IPS-20b (cell line): ENCODE results near the gene TDRD15.
"Not testable (repeated sequence)": the region's sequence is repeated elsewhere in the genome, so short reads cannot be mapped to it uniquely, and the experiment has no call there.

Experiments used
- H3K27ac ChIP-seq: one replicate; pipeline ENCODE4 v1.5.1; 2013; ENCODE audit warnings: low read length
- H3K27me3 ChIP-seq: 2 replicates; pipeline ENCODE4 v1.6.1; 2013; ENCODE audit warnings: mild to moderate bottlenecking, low read length, inconsistent platforms; ENCODE audit not compliant: insufficient read depth
- H3K36me3 ChIP-seq: 2 replicates; pipeline ENCODE4 v1.6.1; 2013; ENCODE audit warnings: low read depth, mild to moderate bottlenecking, inconsistent platforms, low read length, moderate library complexity; ENCODE audit not compliant: insufficient read depth
- H3K4me1 ChIP-seq: 2 replicates; pipeline ENCODE4 v1.6.1; 2013; ENCODE audit warnings: mild to moderate bottlenecking, control low read depth, inconsistent platforms, low read length, moderate library complexity; ENCODE audit not compliant: insufficient read depth
- H3K4me3 ChIP-seq: 2 replicates; pipeline ENCODE4 v1.5.1; 2013; ENCODE audit warnings: mild to moderate bottlenecking, low read length, inconsistent platforms
- H3K9ac ChIP-seq: 2 replicates; pipeline ENCODE4 v1.6.1; 2013; ENCODE audit warnings: low read depth, mild to moderate bottlenecking, inconsistent platforms, low read length, moderate library complexity
- H3K9me3 ChIP-seq: 2 replicates; pipeline ENCODE4 v1.6.1; 2013; ENCODE audit warnings: mild to moderate bottlenecking, low read depth, low read length, inconsistent platforms; ENCODE audit not compliant: insufficient read depth

Gene TDRD15

DNA sequence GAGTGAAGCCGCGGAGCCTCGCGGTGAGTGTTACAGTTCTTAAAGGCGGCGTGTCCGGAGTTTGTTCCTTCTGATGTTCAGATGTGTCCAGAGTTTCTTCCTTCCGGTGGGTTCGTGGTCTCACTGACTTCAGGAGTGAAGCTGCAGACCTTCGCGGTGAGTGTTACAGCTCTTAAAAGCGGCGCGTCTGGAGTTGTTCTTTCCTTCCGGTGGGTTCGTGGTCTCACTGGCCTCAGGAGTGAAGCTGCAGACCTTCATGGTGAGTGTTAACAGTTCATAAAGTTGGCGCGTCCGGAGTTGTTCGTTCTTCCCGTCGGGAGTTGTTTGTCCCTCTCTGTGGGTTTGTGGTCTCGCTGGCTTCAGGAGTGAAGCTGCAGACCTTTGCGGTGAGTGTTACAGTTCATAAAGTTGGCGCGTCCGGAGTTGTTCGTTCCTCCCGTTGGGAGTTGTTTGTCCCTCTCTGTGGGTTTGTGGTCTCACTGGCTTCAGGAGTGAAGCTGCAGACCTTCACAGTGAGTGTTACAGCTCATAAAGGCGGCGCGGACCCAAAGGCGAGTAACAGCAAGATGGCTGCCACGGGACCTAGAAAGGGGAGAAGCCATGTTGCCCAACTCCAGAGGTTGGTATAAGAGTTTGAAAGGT lies 22.1 kb upstream of the TDRD15 start:
- H3K9ac ChIP-seq, H3K4me3 ChIP-seq: not testable (repeated sequence)

GRCh38 chr2:21102356-21102755 lies 21.4 kb upstream of the TDRD15 start:
- H3K9me3 ChIP-seq: no peaks in the 10 kb centered on the region
- H3K27ac ChIP-seq: no peak overlapping the region
- H3K4me3 ChIP-seq: no peak overlapping the region
- no peak overlapping the region for H3K9ac ChIP-seq
- peaks cover 13% of the 10 kb centered on the region; the same call in 1 of the 2 replicates for H3K4me1 ChIP-seq
- no peaks in the 10 kb centered on the region for H3K27me3 ChIP-seq
- H3K36me3 ChIP-seq: no peaks in the 10 kb centered on the region

More for the DNA sequence above, 22.1 kb upstream of the TDRD15 start:
- H3K36me3 ChIP-seq, H3K9me3 ChIP-seq, H3K27me3 ChIP-seq, H3K27ac ChIP-seq: not testable (repeated sequence)
- peaks cover 13% of the 10 kb centered on the region; the same call in 1 of the 2 replicates for H3K4me1 ChIP-seq

DNA sequence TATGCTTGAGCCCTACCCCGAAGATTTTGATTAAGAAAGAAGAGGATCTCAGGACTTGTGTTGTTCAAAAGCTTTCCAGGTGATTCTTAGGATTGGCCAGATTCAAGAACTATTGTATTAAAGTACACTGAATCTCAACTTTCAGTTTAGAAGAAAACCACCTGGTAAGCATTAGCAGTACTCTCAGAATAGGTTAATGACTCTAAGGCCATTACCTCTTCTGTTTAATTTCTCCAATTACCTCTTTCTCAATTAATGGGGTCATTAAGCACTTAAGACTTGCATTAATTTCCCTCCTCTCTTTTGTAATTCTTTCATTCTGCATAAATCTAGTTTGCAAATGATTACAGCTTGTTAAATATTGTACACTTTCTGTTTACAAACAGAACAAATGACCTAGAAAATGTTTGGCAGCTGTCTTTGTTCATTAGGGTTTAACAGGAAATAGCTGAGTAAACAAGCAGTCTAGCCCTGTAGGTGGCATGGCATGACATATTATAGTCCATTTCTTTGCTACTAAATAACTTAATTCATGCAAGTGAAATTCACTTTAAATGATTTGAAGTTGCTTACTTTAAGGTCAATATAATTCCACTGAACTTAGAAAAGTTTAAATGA lies 20.4 kb upstream of the TDRD15 start:
- Histone ChIP-seq H3K4me3 (no peak overlapping the region), H3K9me3 (no peaks in the 10 kb centered on the region), H3K9ac (no peak overlapping the region), H3K36me3 (no peaks in the 10 kb centered on the region), H3K27ac (no peak overlapping the region), H3K4me1 (peaks cover 13% of the 10 kb centered on the region; the same call in 1 of the 2 replicates), H3K27me3 (no peaks in the 10 kb centered on the region)

- Histone ChIP-seq H3K9ac (no peak overlapping the region), H3K9me3 (no peaks in the 10 kb centered on the region), H3K27ac (no peak overlapping the region), H3K36me3 (no peaks in the 10 kb centered on the region), H3K4me1 (peaks cover 13% of the 10 kb centered on the region; the same call in 1 of the 2 replicates), H3K27me3 (no peaks in the 10 kb centered on the region), H3K4me3 (no peak overlapping the region)
Observed at GRCh38 chr2:21104030-21104660, 19.6 kb upstream of the TDRD15 start.

DNA sequence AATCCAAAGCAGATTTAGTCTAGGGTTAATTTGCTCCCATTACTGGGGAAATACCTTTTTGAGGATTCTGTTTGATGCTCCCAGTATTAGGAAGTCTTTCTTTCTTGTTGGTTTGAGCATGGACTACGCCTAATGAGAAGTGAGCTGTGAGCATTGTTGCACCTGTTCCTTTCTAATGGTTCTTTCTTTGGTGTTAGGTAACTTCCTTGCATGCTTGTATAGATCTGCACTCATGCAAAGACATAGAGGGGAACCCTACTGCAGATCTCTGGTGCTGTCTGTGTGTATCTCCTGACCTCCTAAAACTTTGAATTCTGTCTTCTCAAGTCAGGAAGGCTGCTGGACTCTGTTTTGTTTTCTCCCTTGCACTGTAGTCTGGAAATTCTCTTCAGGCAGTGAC lies 12.8 kb upstream of the TDRD15 start:
- Histone ChIP-seq H3K36me3 (no peaks in the 10 kb centered on the region), H3K4me3 (no peak overlapping the region), H3K27ac (no peak overlapping the region), H3K9me3 (no peaks in the 10 kb centered on the region; the same call in 1 of the 2 replicates), H3K9ac (no peak overlapping the region), H3K4me1 (no peaks in the 10 kb centered on the region), H3K27me3 (no peaks in the 10 kb centered on the region)

- H3K27me3 ChIP-seq: no peaks in the 10 kb centered on the region
- no peaks in the 10 kb centered on the region for H3K4me1 ChIP-seq
- H3K9ac ChIP-seq: no peak overlapping the region
- no peaks in the 10 kb centered on the region for H3K9me3 ChIP-seq
- H3K4me3 ChIP-seq: no peak overlapping the region
- H3K27ac ChIP-seq: no peak overlapping the region
- H3K36me3 ChIP-seq: no peaks in the 10 kb centered on the region
Observed at GRCh38 chr2:21117688-21118087, 6.1 kb upstream of the TDRD15 start.

GRCh38 chr2:21118302-21118920 lies 5.4 kb upstream of the TDRD15 start:
- H3K4me1 ChIP-seq: no peaks in the 10 kb centered on the region

DNA sequence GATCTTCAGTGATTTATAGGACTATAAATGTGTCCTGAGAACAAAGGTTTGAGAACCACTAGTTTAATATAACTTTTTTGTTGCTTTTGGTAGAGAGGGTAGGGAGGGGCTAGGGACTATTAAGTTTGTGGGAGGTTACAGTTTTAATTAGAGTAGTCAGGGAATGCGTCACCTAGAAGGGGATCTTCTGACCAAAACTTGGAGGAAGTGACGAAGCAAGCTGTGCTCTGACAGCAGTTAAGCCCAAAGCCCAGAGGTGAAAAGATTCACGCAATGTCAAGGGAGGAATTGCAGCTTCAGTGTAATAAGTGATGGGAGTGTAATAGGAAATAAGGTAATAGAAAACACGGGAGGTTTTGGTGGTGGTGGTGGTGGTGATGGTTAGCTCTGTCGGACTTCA lies 8.1 kb downstream of the TDRD15 start:
- Histone ChIP-seq H3K4me1 (no peaks in the 10 kb centered on the region), H3K9me3 (no peaks in the 10 kb centered on the region), H3K36me3 (no peaks in the 10 kb centered on the region), H3K4me3 (no peak overlapping the region), H3K27ac (no peak overlapping the region), H3K9ac (no peak overlapping the region), H3K27me3 (no peaks in the 10 kb centered on the region)

More at GRCh38 chr2:21118302-21118920, 5.4 kb upstream of the TDRD15 start:
- no peaks in the 10 kb centered on the region for H3K9me3 ChIP-seq
- H3K9ac ChIP-seq: no peak overlapping the region
- H3K36me3 ChIP-seq: no peaks in the 10 kb centered on the region
- H3K27me3 ChIP-seq: no peaks in the 10 kb centered on the region
- H3K4me3 ChIP-seq: no peak overlapping the region
- H3K27ac ChIP-seq: no peak overlapping the region

DNA sequence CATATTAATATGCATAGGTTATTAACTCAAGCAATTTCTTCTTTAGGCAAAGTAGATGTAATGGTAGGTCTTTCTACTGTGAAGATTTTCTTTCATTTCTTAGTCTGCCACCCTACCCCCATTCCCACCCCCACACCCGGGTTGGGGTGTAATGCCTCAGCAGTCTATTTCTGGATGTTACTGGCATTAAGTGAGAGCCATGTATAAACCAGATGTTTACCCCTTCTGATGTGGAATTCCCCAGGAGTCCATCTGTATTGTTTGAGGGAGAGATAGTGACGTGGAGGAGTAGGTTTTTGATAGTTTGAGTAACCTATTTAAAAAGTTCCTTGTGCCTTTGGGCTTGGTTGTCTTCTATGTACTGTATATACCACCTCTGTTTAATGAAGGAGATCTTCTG lies 11.8 kb downstream of the TDRD15 start:
- no peaks in the 10 kb centered on the region for H3K9me3 ChIP-seq
- no peaks in the 10 kb centered on the region for H3K36me3 ChIP-seq
- no peak overlapping the region for H3K9ac ChIP-seq
- no peaks in the 10 kb centered on the region for H3K4me1 ChIP-seq
- H3K4me3 ChIP-seq: no peak overlapping the region
- no peaks in the 10 kb centered on the region for H3K27me3 ChIP-seq
- H3K27ac ChIP-seq: no peak overlapping the region

DNA sequence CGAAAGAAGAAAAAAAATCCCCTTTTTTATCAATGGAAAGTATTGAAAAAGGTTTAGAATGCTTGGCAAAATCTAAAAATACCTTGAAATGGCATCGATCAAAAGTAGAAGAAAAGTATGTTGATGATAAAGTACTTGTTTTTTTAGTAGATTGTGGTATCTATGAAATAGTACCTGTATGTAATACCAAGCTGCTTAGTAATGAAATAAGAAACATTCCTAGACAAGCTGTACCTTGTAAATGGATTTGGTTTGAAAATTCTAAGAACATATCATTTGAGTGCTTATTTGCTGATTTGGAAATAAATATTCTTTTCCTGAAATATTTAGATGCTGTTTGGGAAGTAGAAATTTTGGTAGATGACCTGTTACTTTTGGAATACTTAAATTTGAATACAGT lies 18.4 kb downstream of the TDRD15 start:
- Histone ChIP-seq H3K27me3 (no peaks in the 10 kb centered on the region), H3K9me3 (no peaks in the 10 kb centered on the region), H3K4me3 (no peak overlapping the region), H3K4me1 (no peaks in the 10 kb centered on the region), H3K9ac (no peak overlapping the region), H3K36me3 (no peaks in the 10 kb centered on the region), H3K27ac (no peak overlapping the region)

GRCh38 chr2:21146638-21147037 lies 22.9 kb downstream of the TDRD15 start:
- Histone ChIP-seq H3K27me3 (no peaks in the 10 kb centered on the region), H3K9me3 (no peaks in the 10 kb centered on the region), H3K27ac (no peak overlapping the region), H3K9ac (no peak overlapping the region), H3K4me1 (no peaks in the 10 kb centered on the region), H3K4me3 (no peak overlapping the region), H3K36me3 (no peaks in the 10 kb centered on the region)

DNA sequence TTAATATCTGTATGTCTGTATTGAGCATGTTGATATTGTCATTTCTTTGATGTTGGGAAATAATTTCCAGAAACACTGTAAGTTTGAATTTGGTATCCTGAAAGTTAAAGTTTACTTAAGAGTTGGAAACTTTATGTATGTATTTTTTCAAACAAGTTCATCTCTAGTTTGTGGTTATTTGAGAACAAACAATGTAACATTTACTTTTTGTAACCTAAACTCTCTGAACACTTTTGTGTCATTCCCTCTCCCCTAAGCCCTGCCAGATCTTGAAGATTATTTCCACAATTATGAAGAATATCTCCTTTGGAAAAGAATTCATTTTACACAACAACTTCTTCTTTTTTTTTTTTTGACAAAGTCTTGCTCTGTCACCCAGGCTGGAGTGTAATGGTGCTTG lies 24.9 kb downstream of the TDRD15 start:
- Histone ChIP-seq H3K27me3 (no peaks in the 10 kb centered on the region), H3K36me3 (no peaks in the 10 kb centered on the region), H3K4me3 (no peak overlapping the region), H3K27ac (no peak overlapping the region), H3K9ac (no peak overlapping the region), H3K4me1 (no peaks in the 10 kb centered on the region), H3K9me3 (no peaks in the 10 kb centered on the region)
